Astrocyte of the spinal cord (primary cell): ENCODE results near the gene KLK15.
A peak's percentile ranks its signal among the peaks of the same experiment; 100 is the strongest.
"Not testable (repeated sequence)": the region's sequence is repeated elsewhere in the genome, so short reads cannot be mapped to it uniquely, and the experiment has no call there.

Experiments used
- DNase-seq: peaks from one replicate; pipeline ENCODE4 v3.0.0; 2011; ENCODE audit warnings: low read depth, low spot score
- H3K4me3 ChIP-seq: 2 replicates; pipeline ENCODE4 v1.5.1; 2011; ENCODE audit warnings: low read depth, mild to moderate bottlenecking, low read length, moderate library complexity
- CTCF ChIP-seq: IDR thresholded peaks from 2 replicates; pipeline ENCODE4 v1.5.1; 2012; ENCODE audit warnings: low read depth, mild to moderate bottlenecking, low read length, inconsistent platforms
- in situ Hi-C: cut with HindIII; loops from 2 replicates; pipeline ENCODE4 v1.10.0; 2017; ENCODE audit warnings: low sequenced_read_pairs

The KLK15 gene

DNA sequence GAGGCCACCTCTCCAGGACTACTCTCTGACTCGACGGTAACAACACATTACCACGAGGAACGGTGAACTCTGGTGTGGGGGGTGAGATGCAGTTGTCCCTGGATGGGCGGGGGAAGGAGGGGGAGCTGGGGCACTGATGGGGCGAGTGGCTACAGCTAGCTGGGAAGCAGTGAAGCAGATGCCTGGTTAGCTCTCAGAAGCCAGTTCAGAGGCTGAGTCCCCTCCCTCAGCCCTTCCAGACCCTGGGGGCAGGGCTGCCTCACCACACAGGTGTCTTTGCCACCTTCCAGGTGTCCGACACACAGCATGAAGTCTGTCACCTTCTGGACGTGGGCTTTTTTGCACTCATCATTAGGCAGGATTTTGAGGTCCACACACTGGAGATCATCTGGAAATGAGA is 13.7 kb downstream of the KLK15 start:
- TF ChIP-seq CTCF, result no peak
- DNase-seq, result no peak
- in situ Hi-C loops, result no loop called here
- no peak overlapping the region for H3K4me3 ChIP-seq

- in situ Hi-C loops, result no loop called here
- no peak overlapping the region for H3K4me3 ChIP-seq
- no peak for TF ChIP-seq CTCF
- no peak for DNase-seq
Measured at GRCh38 chr19:50818859-50819472, 14.4 kb downstream of the KLK15 start.

- in situ Hi-C loops, result no loop called here
- no peak for DNase-seq
- peak overlapping the region; percentile 31 for H3K4me3 ChIP-seq
- TF ChIP-seq CTCF, result no peak
Measured at GRCh38 chr19:50817941-50818858, 15.2 kb downstream of the KLK15 start.

GRCh38 chr19:50815439-50815838 is 17.9 kb downstream of the KLK15 start:
- H3K4me3 ChIP-seq, result no peak overlapping the region
- no peak for TF ChIP-seq CTCF
- in situ Hi-C loops, result no loop called here
- no peak for DNase-seq

- no peak overlapping the region for H3K4me3 ChIP-seq
- no peak for TF ChIP-seq CTCF
- DNase-seq, result no peak
- in situ Hi-C loops, result no loop called here
Measured at GRCh38 chr19:50814883-50815282, 18.5 kb downstream of the KLK15 start.

DNA sequence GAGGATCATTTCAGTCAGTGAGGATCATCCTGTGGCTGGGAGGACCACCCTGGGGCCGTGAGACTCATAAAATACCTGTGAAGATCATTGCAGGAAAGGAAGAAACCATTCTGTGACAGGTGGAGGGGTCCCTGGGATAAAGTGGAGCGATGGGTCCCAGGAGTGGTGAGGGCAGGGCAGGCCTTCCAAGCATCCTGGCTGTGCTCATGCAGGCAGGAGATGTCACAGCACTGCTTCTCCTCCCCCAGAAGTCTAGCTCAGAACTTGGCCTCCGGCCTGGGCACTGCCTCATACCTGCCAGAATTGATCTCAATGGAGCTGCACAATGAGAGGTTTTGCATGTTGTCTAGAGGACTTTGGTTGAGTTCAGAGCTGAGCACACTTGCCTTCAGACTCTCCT is 20.9 kb downstream of the KLK15 start:
- no peak overlapping the region for H3K4me3 ChIP-seq
- DNase-seq, result no peak
- no peak for TF ChIP-seq CTCF
- in situ Hi-C loops, result no loop called here

DNA sequence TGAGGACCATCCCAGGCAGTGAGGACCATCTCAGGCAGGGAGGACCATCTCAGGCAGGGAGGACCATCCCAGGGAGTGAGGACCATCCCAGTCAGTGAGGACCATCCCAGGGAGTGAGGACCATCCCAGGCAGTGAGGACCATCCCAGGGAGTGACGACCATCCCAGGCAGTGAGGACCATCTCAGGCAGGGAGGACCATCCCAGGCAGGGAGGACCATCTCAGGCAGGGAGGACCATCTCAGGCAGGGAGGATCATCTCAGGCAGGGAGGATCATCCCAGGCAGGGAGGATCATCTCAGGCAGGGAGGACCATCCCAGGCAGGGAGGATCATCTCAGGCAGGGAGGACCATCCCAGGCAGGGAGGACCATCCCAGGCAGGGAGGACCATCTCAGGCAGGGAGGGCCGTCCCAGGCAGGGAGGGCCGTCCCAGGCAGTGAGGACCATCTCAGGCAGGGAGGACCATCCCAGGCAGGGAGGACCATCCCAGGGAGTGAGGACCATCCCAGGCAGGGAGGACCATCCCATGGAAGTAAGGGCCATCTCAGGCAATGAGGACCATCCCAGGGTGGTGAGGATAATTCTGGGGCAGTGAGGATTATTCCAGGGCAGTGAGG is 21.6 kb downstream of the KLK15 start:
- in situ Hi-C loops, DNase-seq, H3K4me3 ChIP-seq: not testable (repeated sequence)
